ENCODE data around the gene PNLIP.

- TF ChIP-seq ZNF239 (CRISPR knock-in tag; IDR thresholded peaks at IDR 0.05) = no peak
- TF ChIP-seq PCBP2 (IDR thresholded peaks at IDR 0.05; ENCODE audit: low read depth, low read length, poor library complexity, severe bottlenecking) = no peak
- no peak for TF ChIP-seq ATF4 (CRISPR knock-in tag; IDR thresholded peaks at IDR 0.05)
- no peak for TF ChIP-seq NR4A1 (CRISPR knock-in tag; IDR thresholded peaks at IDR 0.05)
- TF ChIP-seq NR4A1 (tag; IDR thresholded peaks at IDR 0.05) = no peak
- no peak for TF ChIP-seq SP2 (IDR thresholded peaks at IDR 0.05; ENCODE audit: extremely low read depth, low read depth, low read length, poor library complexity, severe bottlenecking)
- no peak for TF ChIP-seq CTCF (IDR thresholded peaks at IDR 0.05 in 2 of 3, conservative IDR thresholded peaks at IDR 0.05 in 1 of 3; ENCODE audit: insufficient read depth in 2 of 3, low read depth in 1 of 3, low read length in 3 of 3)
- no peak for TF ChIP-seq MYNN (IDR thresholded peaks at IDR 0.05)
- no peak for TF ChIP-seq MYNN (CRISPR knock-in tag; IDR thresholded peaks at IDR 0.05)
- TF ChIP-seq SETDB1 (IDR thresholded peaks at IDR 0.05; ENCODE audit: low read length) = no peak
- no peak for TF ChIP-seq HLTF (IDR thresholded peaks at IDR 0.05)
- TF ChIP-seq ELK3 (CRISPR knock-in tag; IDR thresholded peaks at IDR 0.05) = no peak
- TF ChIP-seq STAG1 (CRISPR knock-in tag; IDR thresholded peaks at IDR 0.05; ENCODE audit: borderline replicate concordance) = no peak
- no peak for TF ChIP-seq ZNF316 (IDR thresholded peaks at IDR 0.05)
- TF ChIP-seq MAFK (IDR thresholded peaks at IDR 0.05; ENCODE audit: low read length) = no peak
- TF ChIP-seq ZNF274 (IDR thresholded peaks at IDR 0.05; ENCODE audit: borderline replicate concordance, low read depth, low read length) = no peak
Observed at GRCh38 chr10:116542007-116542677, 3.6 kb upstream of the PNLIP start.
